ENCODE results near the gene TMEM87A. TPM values are rescaled to one million over a fixed set of nuclear protein-coding genes. Genes with fewer than 3 reads are reported as not detected.

Gene TMEM87A
- total RNA-seq, 1 donor from 2014 or later, result 67.4 TPM

- no peak for DNase-seq
Measured at GRCh38 chr15:42202653-42203052, 70.6 kb downstream of the TMEM87A start.

GRCh38 chr15:42201801-42202200, 71.4 kb downstream of the TMEM87A start:
- DNase-seq, result no peak

- DNase-seq, result no peak
Measured at GRCh38 chr15:42199126-42199525, 74.1 kb downstream of the TMEM87A start.

- DNase-seq, result no peak
Measured at GRCh38 chr15:42198516-42198915, 74.7 kb downstream of the TMEM87A start.

- no peak for DNase-seq
Measured at GRCh38 chr15:42194513-42194912, 78.7 kb downstream of the TMEM87A start.

- no peak for DNase-seq
Measured at GRCh38 chr15:42193383-42193782, 79.8 kb downstream of the TMEM87A start.

GRCh38 chr15:42191610-42192346, 81.5 kb downstream of the TMEM87A start:
- DNase-seq, result no peak

GRCh38 chr15:42190370-42190769, 82.9 kb downstream of the TMEM87A start:
- no peak for DNase-seq

GRCh38 chr15:42185801-42186200, 87.4 kb downstream of the TMEM87A start:
- DNase-seq, result no peak

GRCh38 chr15:42184736-42185135, 88.5 kb downstream of the TMEM87A start:
- DNase-seq, result no peak

GRCh38 chr15:42184296-42184695, 88.9 kb downstream of the TMEM87A start:
- DNase-seq, result no peak

- DNase-seq, result no peak
Measured at GRCh38 chr15:42182961-42183360, 90.3 kb downstream of the TMEM87A start.

GRCh38 chr15:42182328-42182886, 90.8 kb downstream of the TMEM87A start:
- DNase-seq, result no peak

GRCh38 chr15:42178056-42178455, 95.2 kb downstream of the TMEM87A start:
- DNase-seq, result no peak

GRCh38 chr15:42175671-42176070, 97.6 kb downstream of the TMEM87A start:
- no peak for DNase-seq

GRCh38 chr15:42172475-42172874, 100.8 kb downstream of the TMEM87A start:
- DNase-seq, result no peak

GRCh38 chr15:42171795-42172194, 101.4 kb downstream of the TMEM87A start:
- no peak for DNase-seq

GRCh38 chr15:42171122-42171521, 102.1 kb downstream of the TMEM87A start:
- no peak for DNase-seq

- no peak for DNase-seq
Measured at GRCh38 chr15:42166225-42166940, 106.8 kb downstream of the TMEM87A start.

GRCh38 chr15:42165106-42165505, 108.1 kb downstream of the TMEM87A start:
- no peak for DNase-seq

GRCh38 chr15:42163947-42164550, 109.2 kb downstream of the TMEM87A start:
- no peak for DNase-seq

- no peak for DNase-seq
Measured at GRCh38 chr15:42163291-42163690, 109.9 kb downstream of the TMEM87A start.

All from occipital lobe (tissue), 2 donors.